Suprapubic skin (tissue), 4 donors: ENCODE measurements around the gene PPP3CB.

Source experiments
- CTCF ChIP-seq, 2 donors: fragments of 200-600 bp in 1 of 2; fragments of 450-650 bp in 1 of 2; sonication (generic) in 1 of 2; IDR thresholded peaks; one replicate each; pipeline ENCODE4 v1.5.1; 2016 to 2019; ENCODE audit warnings: antibody characterized with exemption in 2 of 2, mild to moderate bottlenecking in 1 of 2, moderate library complexity in 1 of 2
- EP300 ChIP-seq: sonication (generic); formaldehyde crosslinking; IDR thresholded peaks from one replicate; pipeline ENCODE4 v1.6.1; 2017; ENCODE audit warnings: antibody characterized with exemption
- POLR2A ChIP-seq, 2 donors: fragments of 450-650 bp; IDR thresholded peaks; one replicate each; pipeline ENCODE4 v1.6.1; 2017; ENCODE audit warnings: antibody characterized with exemption in 2 of 2, mild to moderate bottlenecking in 2 of 2, moderate library complexity in 2 of 2
- POLR2AphosphoS5 ChIP-seq, 3 donors: sonication (generic); formaldehyde crosslinking; IDR thresholded peaks; one replicate each; pipeline ENCODE4 v1.6.1; 2017; ENCODE audit warnings: antibody characterized with exemption in 3 of 3

DNA sequence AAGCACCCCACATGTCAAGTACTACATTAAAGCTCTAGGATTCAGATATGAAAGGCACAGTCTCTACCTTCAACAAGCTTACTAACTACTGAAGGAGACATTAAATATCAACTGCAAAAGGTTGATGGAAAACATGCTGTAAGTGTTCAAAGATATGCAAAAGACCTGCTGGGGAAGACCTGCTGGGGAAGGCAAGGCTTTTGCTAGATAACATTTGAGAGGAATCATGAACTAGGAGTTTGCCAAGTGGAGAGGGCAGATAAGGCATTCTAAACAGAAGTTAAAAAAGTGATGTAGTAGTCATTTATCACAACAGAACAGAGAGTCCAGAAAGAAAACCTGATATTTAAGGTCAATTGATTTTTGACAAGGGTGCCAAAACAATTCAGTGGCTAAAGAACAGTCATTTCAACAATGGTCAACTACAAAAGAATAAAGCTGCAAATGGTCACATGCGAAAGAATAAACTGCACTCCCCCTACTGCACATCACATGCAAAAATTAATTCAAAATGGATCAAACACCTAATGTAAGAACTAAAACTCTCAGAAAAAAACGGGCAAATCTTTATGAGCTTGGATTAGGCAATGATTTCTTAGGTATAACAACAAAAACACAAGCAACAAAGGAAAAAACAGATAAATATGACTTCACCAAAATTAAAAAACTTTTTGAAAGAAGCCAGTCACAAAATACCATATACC, 39.5 kb downstream of the PPP3CB start:
- no peak for TF ChIP-seq POLR2A (IDR thresholded peaks at IDR 0.05)
- TF ChIP-seq CTCF (IDR thresholded peaks at IDR 0.05) = no peak
- TF ChIP-seq POLR2AphosphoS5 (IDR thresholded peaks at IDR 0.05) = no peak
- TF ChIP-seq EP300 = no peak
